K562 (cell line): Measurements from ENCODE around the gene MTFMT.

Source experiments
- CTCF ChIP-seq, 3 experiments: IDR thresholded peaks in 2 of 3; conservative IDR thresholded peaks in 1 of 3; 2 replicates each; pipeline ENCODE4 v1.5.1; 2011 to 2012; ENCODE audit warnings: low read length in 3 of 3, mild to moderate bottlenecking in 3 of 3, control low read depth in 2 of 3, improper control_type of control experiment in 1 of 3, inconsistent platforms in 1 of 3, low read depth in 1 of 3, mixed read lengths in 1 of 3, moderate library complexity in 1 of 3; ENCODE audit not compliant: insufficient read depth in 2 of 3
- GATA2 ChIP-seq: sonication (generic); formaldehyde crosslinking; IDR thresholded peaks from 2 replicates; pipeline ENCODE4 v1.4.0; 2020; ENCODE audit warnings: mild to moderate bottlenecking, missing genetic modification reagents
- NFYB ChIP-seq: IDR thresholded peaks from 2 replicates; pipeline ENCODE4 v1.6.1; 2011; ENCODE audit warnings: mild to moderate bottlenecking, moderate library complexity; ENCODE audit not compliant: insufficient read length; ENCODE audit errors: extremely low read depth
- SUPT5H ChIP-seq: fragments of 450-650 bp; IDR thresholded peaks from 2 replicates; pipeline ENCODE4 v1.6.1; 2016

- TF ChIP-seq CTCF (IDR thresholded peaks at IDR 0.05 in 2 of 3, conservative IDR thresholded peaks at IDR 0.05 in 1 of 3; ENCODE audit: insufficient read depth in 2 of 3, low read depth in 1 of 3, low read length in 3 of 3), result no peak
- TF ChIP-seq SUPT5H, result no peak
- no peak for TF ChIP-seq NFYB
- TF ChIP-seq GATA2 (CRISPR knock-in tag), result no peak
Observed at GRCh38 chr15:65060641-65061397, 31.4 kb upstream of the MTFMT start.
